Uterus (tissue), 4 donors: ENCODE data around the gene PCNP. TPM values are rescaled to one million over a fixed set of nuclear protein-coding genes. Genes with fewer than 3 reads are reported as not detected.

Source experiments
- DNase-seq, 2 donors: peaks; one replicate each; pipeline ENCODE4 v3.0.0-alpha.2; 2019 to 2020
- H3K27ac ChIP-seq, 2 donors: fragments of 200-600 bp; sonication (generic); 1 replicate in 1 of 2; 2 replicates in 1 of 2; pipeline ENCODE4 v1.5.1; 2016 to 2018
- H3K27me3 ChIP-seq, 2 donors: fragments of 200-600 bp; sonication (generic); one replicate each; pipeline ENCODE4 v1.5.1; 2018 to 2019; ENCODE audit warnings: control low read depth in 1 of 2
- H3K36me3 ChIP-seq, 2 donors: fragments of 200-600 bp; sonication (generic); one replicate each; pipeline ENCODE4 v1.5.1; 2019; ENCODE audit warnings: control low read depth in 1 of 2
- H3K4me1 ChIP-seq, 2 donors: fragments of 200-600 bp; sonication (generic); one replicate each; pipeline ENCODE4 v1.5.1; 2018 to 2019; ENCODE audit warnings: control low read depth in 1 of 2
- H3K4me3 ChIP-seq, 2 donors: fragments of 200-600 bp; sonication (generic); 1 replicate in 1 of 2; 2 replicates in 1 of 2; pipeline ENCODE4 v1.5.1; 2018 to 2019; ENCODE audit warnings: mild to moderate bottlenecking in 1 of 2
- H3K9me3 ChIP-seq, 2 donors: fragments of 200-600 bp; sonication (generic); one replicate each; pipeline ENCODE4 v1.5.1; 2019; ENCODE audit warnings: control low read depth in 1 of 2
- POLR2A ChIP-seq, 2 donors: fragments of 450-650 bp; IDR thresholded peaks; one replicate each; pipeline ENCODE4 v1.6.1; 2016; ENCODE audit warnings: antibody characterized with exemption in 2 of 2, mild to moderate bottlenecking in 1 of 2, moderate library complexity in 1 of 2
- intact Hi-C: fragments of 100-400 bp; cut with DNase I; formaldehyde crosslinking; loops from one replicate; pipeline ENCODE4 v1.15.1; 2023; ENCODE audit warnings: low total_unique reads
- total RNA-seq, 4 donors: library from RNA; depleted of rRNA in 3 of 4; stranded (reverse); fragments of >200 nt in 3 of 4; gene quantifications; one replicate each; pipeline versions ENCODE4 v1.1.0 to v1.2.4, GENCODE V29; 2014 to 2023
- TF ChIP-seq, protein P1 (sequence below), 4 experiments: fragments of 200-600 bp in 2 of 4; fragments of 450-650 bp in 2 of 4; sonication (generic) in 2 of 4; IDR thresholded peaks; one replicate each; pipeline ENCODE4 v1.5.1; 2016 to 2019; ENCODE audit warnings: antibody characterized with exemption in 4 of 4, mild to moderate bottlenecking in 2 of 4, moderate library complexity in 1 of 4
- donor health status: DM: yes; HTN: yes; CAD: no.

Gene PCNP
- total RNA-seq, 4 donors from 2014 or later = 66.6 to 218 (median 203) TPM

DNA sequence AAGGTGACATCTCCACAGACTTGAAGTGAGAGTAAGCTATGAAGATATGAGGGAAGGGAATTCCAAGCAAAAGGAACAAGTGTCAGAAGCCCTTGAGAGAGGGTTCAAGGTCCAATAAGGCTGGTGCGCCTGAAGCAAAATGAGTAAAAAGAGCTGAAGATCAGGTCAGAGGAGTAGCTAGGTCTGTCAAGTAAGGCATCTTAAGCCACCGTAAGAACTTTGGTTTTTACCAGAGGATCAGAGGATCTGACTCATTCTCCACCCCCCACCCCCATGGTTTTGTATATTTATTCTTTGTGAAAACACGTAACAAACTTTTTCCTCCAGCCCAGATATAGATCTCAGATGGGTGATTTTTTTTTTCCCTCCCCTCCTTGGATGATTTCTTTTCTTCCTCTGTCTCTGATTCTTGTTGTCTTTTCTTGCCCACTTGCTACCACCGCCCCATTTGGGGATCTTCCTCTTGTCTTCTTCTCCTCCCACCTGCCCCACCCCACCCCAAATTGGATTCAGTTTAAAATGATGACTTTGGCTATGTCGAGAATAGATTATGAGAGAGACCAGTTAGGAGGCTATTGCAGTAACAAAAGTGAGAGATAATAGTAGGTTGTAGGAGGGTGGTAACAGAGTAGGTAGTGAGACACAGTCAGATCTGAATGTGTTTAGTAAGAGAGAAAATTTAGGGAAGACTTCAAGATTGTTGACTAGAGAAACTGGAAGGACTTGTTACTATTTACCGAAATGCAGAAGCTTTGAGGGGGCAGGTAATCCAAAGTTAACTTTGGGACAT is 6.3 kb upstream of the PCNP start:
- H3K4me1 ChIP-seq = peaks cover 0 to 4% of the 10 kb centered on the region in 2 donors
- H3K27me3 ChIP-seq = no peaks in the 10 kb centered on the region
- H3K9me3 ChIP-seq = no peaks in the 10 kb centered on the region
- TF ChIP-seq POLR2A (IDR thresholded peaks at IDR 0.05) = no peak
- TF ChIP-seq, protein P1, sequence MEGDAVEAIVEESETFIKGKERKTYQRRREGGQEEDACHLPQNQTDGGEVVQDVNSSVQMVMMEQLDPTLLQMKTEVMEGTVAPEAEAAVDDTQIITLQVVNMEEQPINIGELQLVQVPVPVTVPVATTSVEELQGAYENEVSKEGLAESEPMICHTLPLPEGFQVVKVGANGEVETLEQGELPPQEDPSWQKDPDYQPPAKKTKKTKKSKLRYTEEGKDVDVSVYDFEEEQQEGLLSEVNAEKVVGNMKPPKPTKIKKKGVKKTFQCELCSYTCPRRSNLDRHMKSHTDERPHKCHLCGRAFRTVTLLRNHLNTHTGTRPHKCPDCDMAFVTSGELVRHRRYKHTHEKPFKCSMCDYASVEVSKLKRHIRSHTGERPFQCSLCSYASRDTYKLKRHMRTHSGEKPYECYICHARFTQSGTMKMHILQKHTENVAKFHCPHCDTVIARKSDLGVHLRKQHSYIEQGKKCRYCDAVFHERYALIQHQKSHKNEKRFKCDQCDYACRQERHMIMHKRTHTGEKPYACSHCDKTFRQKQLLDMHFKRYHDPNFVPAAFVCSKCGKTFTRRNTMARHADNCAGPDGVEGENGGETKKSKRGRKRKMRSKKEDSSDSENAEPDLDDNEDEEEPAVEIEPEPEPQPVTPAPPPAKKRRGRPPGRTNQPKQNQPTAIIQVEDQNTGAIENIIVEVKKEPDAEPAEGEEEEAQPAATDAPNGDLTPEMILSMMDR (IDR thresholded peaks at IDR 0.05) = no peak
- DNase-seq = no peak
- no peak overlapping the region for H3K27ac ChIP-seq
- no peak overlapping the region for H3K4me3 ChIP-seq
- H3K36me3 ChIP-seq = no peaks in the 10 kb centered on the region
- intact Hi-C loops = no loop called here

DNA sequence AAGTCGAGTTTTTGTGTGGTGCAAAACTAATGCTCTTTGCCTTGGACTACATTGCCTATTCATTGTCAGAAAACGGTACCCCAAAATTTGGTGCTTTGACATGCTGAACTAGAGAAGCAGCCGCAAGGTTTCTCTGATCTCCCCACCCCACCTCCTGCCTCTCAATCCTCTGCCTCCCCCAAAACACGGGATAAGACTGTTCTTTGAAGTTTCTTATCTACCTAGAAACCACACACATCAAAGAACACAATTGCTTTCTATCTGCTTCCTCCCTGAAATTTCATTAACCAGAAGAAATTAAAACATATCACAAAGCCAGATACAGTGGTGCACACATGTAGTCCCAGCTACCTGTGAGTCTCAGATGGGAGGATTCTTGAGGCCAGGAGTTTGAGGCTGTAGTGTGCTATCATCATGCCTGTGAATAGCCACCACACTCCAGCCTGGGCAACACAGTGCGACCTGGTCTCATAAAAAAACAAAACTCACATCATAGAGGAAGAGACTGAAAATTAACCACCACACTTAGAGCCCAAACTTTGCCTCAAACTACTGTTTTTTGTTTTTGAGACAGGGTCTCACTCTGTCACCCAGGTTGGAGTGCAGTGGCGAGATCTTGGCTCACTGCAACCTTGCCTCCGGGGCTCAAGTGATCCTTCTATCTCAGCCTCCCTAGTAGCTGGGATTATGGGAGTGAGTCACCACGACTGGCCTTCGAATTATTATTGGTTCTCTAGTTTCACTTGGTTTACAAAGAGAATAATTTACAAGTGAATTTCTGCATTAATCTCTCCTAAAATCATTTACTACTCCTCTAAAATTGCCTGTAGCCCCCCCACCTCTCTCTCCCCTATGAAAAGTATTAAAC is 2.7 kb upstream of the PCNP start:
- H3K9me3 ChIP-seq = no peaks in the 10 kb centered on the region
- intact Hi-C loops = loop anchor here (10.0 kb wide), 1 partner anchor 104 kb away; the partner anchor contains the start of gene ZBTB11
- no peak for DNase-seq
- no peak overlapping the region for H3K4me3 ChIP-seq
- H3K27ac ChIP-seq = no peak overlapping the region
- TF ChIP-seq POLR2A (IDR thresholded peaks at IDR 0.05) = no peak
- TF ChIP-seq, protein P1 (IDR thresholded peaks at IDR 0.05) = no peak
- H3K27me3 ChIP-seq = no peaks in the 10 kb centered on the region
- no peaks in the 10 kb centered on the region for H3K36me3 ChIP-seq
- peaks cover 0 to 6% of the 10 kb centered on the region in 2 donors for H3K4me1 ChIP-seq

DNA sequence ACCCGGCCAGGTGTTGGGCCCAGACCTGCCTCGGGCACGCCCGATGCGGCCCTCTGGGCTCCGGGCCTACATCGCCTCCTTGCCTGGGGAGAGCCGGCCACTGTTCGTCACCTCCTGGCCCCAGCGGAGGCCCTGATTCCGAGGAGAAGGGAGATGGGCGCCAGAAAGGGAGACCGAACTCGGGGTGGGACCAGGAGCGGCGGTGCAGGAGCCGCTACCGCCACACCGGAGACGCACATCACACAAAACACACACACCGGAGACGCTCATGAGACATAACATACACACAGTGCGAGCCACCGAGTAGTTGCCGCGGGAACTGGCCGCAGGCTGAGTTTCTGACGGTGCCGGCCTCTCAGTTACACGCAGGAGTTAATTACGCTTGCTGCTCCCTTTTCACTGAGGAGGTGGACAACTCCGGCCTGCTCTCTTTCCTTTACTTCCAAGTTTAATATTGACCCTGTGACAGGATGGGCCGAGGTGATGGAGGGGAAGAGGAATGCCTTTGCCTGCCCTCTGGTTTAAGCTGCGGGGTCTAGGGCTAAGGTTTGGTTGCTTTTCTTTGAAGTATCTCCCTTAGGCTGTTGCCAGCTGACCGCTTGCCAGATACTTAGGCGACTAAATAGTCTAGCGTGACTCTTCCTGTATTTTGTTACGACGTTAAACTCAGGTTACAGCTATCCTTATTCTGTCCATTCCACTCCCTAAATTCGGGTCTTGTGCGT is 570 bp downstream of the PCNP start:
- H3K4me1 ChIP-seq = peaks cover 0 to 16% of the 10 kb centered on the region in 2 donors
- no peaks in the 10 kb centered on the region for H3K9me3 ChIP-seq
- TF ChIP-seq, protein P1 (IDR thresholded peaks at IDR 0.05) = no peak
- TF ChIP-seq POLR2A (IDR thresholded peaks at IDR 0.05) = no peak
- intact Hi-C loops = loop anchor here (10.0 kb wide), 1 partner anchor 100 kb away; the partner anchor contains the start of gene ZBTB11
- DNase-seq = peak; percentile 40 to 55
- H3K36me3 ChIP-seq = no peaks in the 10 kb centered on the region
- H3K4me3 ChIP-seq = peak overlapping the region; percentile 95 to 97
- H3K27ac ChIP-seq = peak overlapping the region; percentile 98 to 99
- H3K27me3 ChIP-seq = no peaks in the 10 kb centered on the region

DNA sequence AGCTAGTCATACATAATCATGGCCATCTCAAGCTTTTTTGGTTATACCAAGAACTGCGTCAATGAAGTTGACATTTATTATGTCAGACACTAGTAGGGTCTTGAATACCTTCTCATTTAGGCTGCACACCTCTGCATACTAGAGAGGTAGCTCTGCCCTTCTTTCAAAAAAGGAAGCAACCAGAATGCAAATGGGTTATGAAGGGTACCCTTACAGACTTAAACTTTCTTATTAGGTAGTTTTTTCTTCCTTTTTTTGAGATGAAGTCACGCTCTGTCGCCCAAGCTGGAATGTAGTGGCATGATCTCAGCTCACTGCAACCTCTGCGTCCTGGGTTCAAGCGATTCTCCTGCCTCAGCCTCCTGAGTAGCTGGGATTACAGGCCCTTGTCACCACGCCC is 3.3 kb downstream of the PCNP start:
- no peak for DNase-seq
- TF ChIP-seq POLR2A (IDR thresholded peaks at IDR 0.05) = no peak
- TF ChIP-seq, protein P1 (IDR thresholded peaks at IDR 0.05) = no peak
- no peak overlapping the region for H3K4me3 ChIP-seq
- H3K27ac ChIP-seq = no peak overlapping the region
- H3K9me3 ChIP-seq = no peaks in the 10 kb centered on the region
- no peaks in the 10 kb centered on the region for H3K36me3 ChIP-seq
- H3K27me3 ChIP-seq = no peaks in the 10 kb centered on the region
- intact Hi-C loops = loop anchor here (10.0 kb wide), 1 partner anchor 98 kb away; the partner anchor contains the start of gene ZBTB11
- H3K4me1 ChIP-seq = peaks cover 0 to 22% of the 10 kb centered on the region in 2 donors
